Transverse colon (tissue), 4 donors: ENCODE results near the gene ZSWIM1. TPM values are rescaled to one million over a fixed set of nuclear protein-coding genes. Genes with fewer than 3 reads are reported as not detected.

Source experiments
- DNase-seq: peaks from one replicate; pipeline ENCODE4 v3.0.0-alpha.2; 2019
- H3K27ac ChIP-seq, 4 donors: fragments of 200-600 bp; sonication (generic); 2 replicates each; pipeline ENCODE4 v1.5.1; 2016 to 2018; ENCODE audit warnings: inconsistent platforms in 4 of 4
- H3K27me3 ChIP-seq: fragments of 200-600 bp; sonication (generic); 2 replicates; pipeline ENCODE4 v1.5.1; 2017; ENCODE audit warnings: inconsistent platforms
- H3K36me3 ChIP-seq, 4 donors: fragments of 200-600 bp; sonication (generic); 2 replicates each; pipeline ENCODE4 v1.5.1; 2017 to 2019; ENCODE audit warnings: inconsistent platforms in 4 of 4
- H3K4me1 ChIP-seq, 4 donors: fragments of 200-600 bp; sonication (generic); 2 replicates each; pipeline ENCODE4 v1.5.1; 2017 to 2020; ENCODE audit warnings: inconsistent platforms in 4 of 4
- H3K4me3 ChIP-seq, 4 donors: fragments of 200-600 bp; sonication (generic); 1 replicate in 1 of 4; 2 replicates in 3 of 4; pipeline versions ENCODE4 v1.5.1 to v1.6.1; 2017 to 2019; ENCODE audit warnings: inconsistent platforms in 4 of 4
- H3K9me3 ChIP-seq, 2 donors: fragments of 200-600 bp; sonication (generic); 2 replicates each; pipeline ENCODE4 v1.5.1; 2017 to 2019; ENCODE audit warnings: inconsistent platforms in 2 of 2
- EP300 ChIP-seq: sonication (generic); formaldehyde crosslinking; IDR thresholded peaks from one replicate; pipeline ENCODE4 v1.6.1; 2017; ENCODE audit warnings: antibody characterized with exemption, low read depth
- POLR2A ChIP-seq: fragments of 450-650 bp; IDR thresholded peaks from one replicate; pipeline ENCODE4 v1.6.1; 2016; ENCODE audit warnings: antibody characterized with exemption, mild to moderate bottlenecking, moderate library complexity
- POLR2AphosphoS5 ChIP-seq, 3 donors: sonication (generic); formaldehyde crosslinking; IDR thresholded peaks; one replicate each; pipeline ENCODE4 v1.6.1; 2016; ENCODE audit warnings: antibody characterized with exemption in 3 of 3
- WGBS, 2 donors: methylation state at CpG; one replicate each; pipeline ENCODE4 v1.1.5; 2018; ENCODE audit warnings: low coverage in 1 of 2; 5-methylcytosine and 5-hydroxymethylcytosine counted together
- in situ Hi-C, 4 donors: fragments of 200-750 bp; cut with MboI; loops; one replicate each; pipeline versions ENCODE4 v1.15.0 to v1.15.1; 2017; ENCODE audit warnings: low sequenced_read_pairs in 3 of 4, low pct_ligation_motif_present in 1 of 4, low pct_unique_long_range_greater_than_20kb in 1 of 4
- intact Hi-C: fragments of 100-400 bp; cut with DNase I; formaldehyde crosslinking; loops from one replicate; pipeline ENCODE4 v1.15.1; 2023; ENCODE audit warnings: low total_unique reads
- total RNA-seq, 4 donors: library from RNA; depleted of rRNA; stranded (reverse); fragments of >200 nt; gene quantifications; one replicate each; pipeline ENCODE4 v1.1.0, GENCODE V29; 2016
- TF ChIP-seq, protein P1 (sequence below), 5 experiments: fragments of 200-600 bp in 3 of 5; fragments of 450-650 bp in 2 of 5; sonication (generic) in 3 of 5; IDR thresholded peaks; 1 replicate in 2 of 5; 2 replicates in 3 of 5; pipeline ENCODE4 v1.5.1; 2016 to 2017; ENCODE audit warnings: antibody characterized with exemption in 5 of 5, inconsistent platforms in 3 of 5, mild to moderate bottlenecking in 2 of 5, moderate library complexity in 1 of 5

ZSWIM1 gene
- total RNA-seq, result 10 to 100 TPM; 11.0 to 82.6 (median 16.0) TPM

DNA sequence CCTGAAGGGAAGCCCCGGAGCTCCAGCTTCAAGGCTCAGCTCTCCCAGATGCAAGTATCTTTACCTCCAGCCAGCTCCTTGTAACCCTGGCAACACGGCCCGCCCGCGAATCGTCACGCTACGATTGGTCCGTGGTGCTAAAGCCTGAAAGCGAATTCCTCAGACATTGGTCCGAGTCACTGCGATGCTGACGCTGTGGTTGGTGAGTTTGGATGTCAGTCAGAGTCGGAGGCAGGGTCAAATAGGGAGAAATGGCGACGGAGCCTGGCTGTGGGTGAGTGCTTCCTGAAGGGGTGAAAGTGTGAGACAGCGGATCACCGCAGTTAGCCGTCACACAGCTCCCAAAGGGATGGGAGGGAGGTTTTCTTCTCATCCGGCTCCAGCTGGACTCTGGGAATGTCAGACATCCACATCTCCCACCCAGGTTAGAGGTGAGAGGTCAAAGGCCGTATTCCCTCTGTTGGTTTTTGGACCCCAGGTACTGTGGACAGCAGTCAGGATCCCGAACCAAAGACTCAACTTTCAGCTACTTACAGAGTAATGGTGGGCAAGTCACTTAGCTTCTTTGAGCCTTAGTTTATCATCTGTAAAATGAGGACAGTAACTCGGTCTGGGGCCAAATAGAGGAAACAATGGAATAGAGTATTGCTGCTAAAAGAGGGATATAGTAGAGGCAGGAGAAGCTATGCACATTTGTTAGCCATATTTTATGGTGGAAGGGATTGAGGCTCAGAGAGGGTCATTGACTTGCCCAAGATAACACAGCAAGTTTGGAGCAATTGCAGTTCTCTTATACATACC is at the start of gene ZSWIM1:
TSS of gene ZSWIM1 (plus strand) at position 240 of the 801 bp plus-strand sequence. CDS start 1,366 bp downstream, outside the sequence.
- intact Hi-C loops, result no loop called here
- Histone ChIP-seq H3K27ac (peak within 1 kb of the TSS; percentile 88 to 89 (median 88)), H3K9me3 (no peaks in the 10 kb centered on the region), H3K4me1 (peaks cover 10 to 26% (median 14%) of the 10 kb centered on the region in 4 donors), H3K4me3 (peak within 1 kb of the TSS; percentile 50 to 70 (median 56)), H3K36me3 (peaks cover 0 to 12% (median 8%) of the 10 kb centered on the region in 4 donors), H3K27me3 (no peaks in the 10 kb centered on the region)
- 1% methylated on average over 13 to 23 of the region's 23 CpGs for WGBS, 2 donors
- TF ChIP-seq POLR2A (peak; percentile 60), EP300 (no peak), POLR2AphosphoS5 (IDR thresholded peaks at IDR 0.05) (peak; percentile 63 to 78 (median 75))
- TF ChIP-seq, protein P1, sequence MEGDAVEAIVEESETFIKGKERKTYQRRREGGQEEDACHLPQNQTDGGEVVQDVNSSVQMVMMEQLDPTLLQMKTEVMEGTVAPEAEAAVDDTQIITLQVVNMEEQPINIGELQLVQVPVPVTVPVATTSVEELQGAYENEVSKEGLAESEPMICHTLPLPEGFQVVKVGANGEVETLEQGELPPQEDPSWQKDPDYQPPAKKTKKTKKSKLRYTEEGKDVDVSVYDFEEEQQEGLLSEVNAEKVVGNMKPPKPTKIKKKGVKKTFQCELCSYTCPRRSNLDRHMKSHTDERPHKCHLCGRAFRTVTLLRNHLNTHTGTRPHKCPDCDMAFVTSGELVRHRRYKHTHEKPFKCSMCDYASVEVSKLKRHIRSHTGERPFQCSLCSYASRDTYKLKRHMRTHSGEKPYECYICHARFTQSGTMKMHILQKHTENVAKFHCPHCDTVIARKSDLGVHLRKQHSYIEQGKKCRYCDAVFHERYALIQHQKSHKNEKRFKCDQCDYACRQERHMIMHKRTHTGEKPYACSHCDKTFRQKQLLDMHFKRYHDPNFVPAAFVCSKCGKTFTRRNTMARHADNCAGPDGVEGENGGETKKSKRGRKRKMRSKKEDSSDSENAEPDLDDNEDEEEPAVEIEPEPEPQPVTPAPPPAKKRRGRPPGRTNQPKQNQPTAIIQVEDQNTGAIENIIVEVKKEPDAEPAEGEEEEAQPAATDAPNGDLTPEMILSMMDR (IDR thresholded peaks at IDR 0.05), result peak in 1 of 5 experiments; percentile 17
- in situ Hi-C loops, result no loop called here
- DNase-seq, result peak; percentile 100

DNA sequence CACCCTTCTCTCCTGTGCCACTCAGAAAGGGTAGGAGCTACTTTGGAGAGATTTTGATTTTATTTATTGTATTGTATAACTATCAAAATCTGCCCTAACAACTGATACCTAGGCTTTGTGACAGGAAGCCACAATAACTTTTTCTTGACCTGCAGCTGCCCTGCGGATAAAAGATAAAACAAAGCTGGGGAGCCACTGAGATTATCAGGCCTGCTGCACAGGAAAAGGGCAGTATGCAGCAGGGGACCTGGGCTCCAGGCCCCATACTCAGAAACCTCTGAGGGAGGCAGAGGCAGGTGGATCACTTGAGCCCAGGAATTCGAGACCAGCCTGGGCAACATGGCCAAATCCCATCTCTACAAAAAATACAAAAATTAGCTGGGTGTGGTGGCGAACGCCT is 48.4 kb upstream of the ZSWIM1 start:
- Histone ChIP-seq H3K4me1 (peaks cover 19 to 40% (median 28%) of the 10 kb centered on the region in 4 donors), H3K9me3 (no peaks in the 10 kb centered on the region), H3K36me3 (no peaks in the 10 kb centered on the region), H3K27ac (peak overlapping the region; percentile 91 to 98 (median 93)), H3K27me3 (no peaks in the 10 kb centered on the region), H3K4me3 (peak overlapping the region in 1 of 4 donors; percentile 55)
- 90% methylated on average over 4 of the region's 4 CpGs for WGBS, 2 donors
- no peak for TF ChIP-seq POLR2A
- TF ChIP-seq EP300, result no peak
- TF ChIP-seq POLR2AphosphoS5 (IDR thresholded peaks at IDR 0.05), result no peak
- TF ChIP-seq, protein P1 (IDR thresholded peaks at IDR 0.05), result no peak
- in situ Hi-C loops, result no loop called here
- intact Hi-C loops, result no loop called here
- no peak for DNase-seq

DNA sequence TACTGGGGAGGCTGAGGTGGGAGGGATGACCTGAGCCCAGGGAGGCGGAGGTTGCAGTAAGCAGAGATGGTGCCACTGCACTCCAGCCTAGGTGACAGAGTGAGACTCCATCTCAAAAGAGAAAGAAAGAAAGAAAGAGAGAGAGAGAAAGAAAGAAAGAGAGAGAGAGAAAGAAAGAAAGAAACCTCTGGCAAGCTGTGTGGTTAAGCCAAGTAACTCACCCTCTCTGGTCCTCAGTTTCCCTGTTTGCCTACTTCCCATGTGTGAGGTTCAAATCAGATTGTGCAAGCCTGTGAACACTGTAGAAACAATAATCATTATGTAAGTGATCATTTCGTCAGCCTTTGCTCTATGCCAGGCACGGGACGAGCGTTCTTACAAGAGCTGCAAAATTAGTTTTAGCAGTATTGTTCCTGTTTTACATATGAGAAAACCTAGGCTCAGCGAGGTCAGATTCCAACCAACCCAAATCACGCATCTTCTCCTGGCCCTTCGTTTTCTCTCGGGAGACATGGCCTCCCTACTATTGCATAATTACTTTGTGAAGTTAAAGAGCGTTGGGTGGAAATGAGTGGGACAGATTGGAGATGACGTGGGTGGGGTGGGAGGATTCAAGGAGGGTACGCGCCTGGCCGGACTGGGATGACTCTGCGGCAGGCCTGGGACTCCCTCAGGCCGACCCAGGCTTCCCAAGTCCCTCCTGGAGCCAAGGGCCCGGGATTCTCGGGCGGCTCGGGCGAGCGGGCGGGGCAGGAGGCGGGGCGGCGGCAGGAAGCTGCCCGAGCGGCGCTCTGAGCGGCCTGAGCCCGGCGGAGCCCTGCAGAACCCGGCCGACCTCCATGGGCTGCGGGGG is 47.8 kb upstream of the ZSWIM1 start, which contains the start of gene SNX21:
TSS of gene SNX21 (plus strand) at position 770 of the 853 bp plus-strand sequence. CDS start 121 bp downstream, outside the sequence.
- Histone ChIP-seq H3K27me3 (no peaks in the 10 kb centered on the region), H3K9me3 (no peaks in the 10 kb centered on the region), H3K4me3 (peak within 1 kb of the TSS; percentile 50 to 84 (median 60)), H3K4me1 (peaks cover 19 to 40% (median 28%) of the 10 kb centered on the region in 4 donors), H3K36me3 (no peaks in the 10 kb centered on the region), H3K27ac (peak within 1 kb of the TSS; percentile 91 to 98 (median 93))
- peak; percentile 83 for DNase-seq
- in situ Hi-C loops (no loop called here), intact Hi-C loops (no loop called here)
- no peak for TF ChIP-seq POLR2A
- TF ChIP-seq POLR2AphosphoS5 (IDR thresholded peaks at IDR 0.05), result peak; percentile 10 to 40 (median 33)
- TF ChIP-seq EP300, result no peak
- TF ChIP-seq, protein P1 (IDR thresholded peaks at IDR 0.05), result no peak
- 7 to 18% methylated on average over 9 to 25 of the region's 35 CpGs for WGBS, 2 donors
